ENCODE data around the gene SPTBN2.
A peak's percentile ranks its signal among the peaks of the same experiment; 100 is the strongest.

The SPTBN2 gene

GRCh38 chr11:66728693-66729385, at the start of gene SPTBN2:
Gene SPTBN2 (minus strand): TSS chr11:66729216. CDS start chr11:66721240, 7,976 bp downstream.
- no peak for DNase-seq (ENCODE audit: low spot score)

GRCh38 chr11:66768818-66769217, 39.8 kb upstream of the SPTBN2 start:
- DNase-seq (ENCODE audit: low spot score), result no peak

- DNase-seq (ENCODE audit: low spot score), result no peak
Measured at GRCh38 chr11:66768088-66768521, 39.1 kb upstream of the SPTBN2 start.

GRCh38 chr11:66767666-66768065, 38.6 kb upstream of the SPTBN2 start:
- DNase-seq (ENCODE audit: low spot score), result no peak

- no peak for DNase-seq (ENCODE audit: low spot score)
Measured at GRCh38 chr11:66766681-66767080, 37.7 kb upstream of the SPTBN2 start.

- DNase-seq (ENCODE audit: low spot score), result no peak
Measured at GRCh38 chr11:66762088-66762487, 33.1 kb upstream of the SPTBN2 start.

GRCh38 chr11:66752148-66752547, 23.1 kb upstream of the SPTBN2 start:
- no peak for DNase-seq (ENCODE audit: low spot score)

- no peak for DNase-seq (ENCODE audit: low spot score)
Measured at GRCh38 chr11:66749091-66749490, 20.1 kb upstream of the SPTBN2 start.

- DNase-seq (ENCODE audit: low spot score), result no peak
Measured at GRCh38 chr11:66747480-66747879, 18.5 kb upstream of the SPTBN2 start.

GRCh38 chr11:66745356-66746235, 16.6 kb upstream of the SPTBN2 start:
- DNase-seq (ENCODE audit: low spot score), result peak; percentile 62

- DNase-seq (ENCODE audit: low spot score), result peak; percentile 92
Measured at GRCh38 chr11:66744485-66745355, 15.7 kb upstream of the SPTBN2 start.

GRCh38 chr11:66743271-66743968, 14.4 kb upstream of the SPTBN2 start:
- peak; percentile 91 for DNase-seq (ENCODE audit: low spot score)

GRCh38 chr11:66741153-66741552, 12.1 kb upstream of the SPTBN2 start:
- no peak for DNase-seq (ENCODE audit: low spot score)

GRCh38 chr11:66739983-66740382, 11.0 kb upstream of the SPTBN2 start:
- no peak for DNase-seq (ENCODE audit: low spot score)

GRCh38 chr11:66734215-66734614, 5.2 kb upstream of the SPTBN2 start:
- DNase-seq (ENCODE audit: low spot score), result no peak

- no peak for DNase-seq (ENCODE audit: low spot score)
Measured at GRCh38 chr11:66729447-66729846, 431 bp upstream of the SPTBN2 start.

GRCh38 chr11:66728038-66728692, 851 bp downstream of the SPTBN2 start:
- peak; percentile 28 for DNase-seq (ENCODE audit: low spot score)

GRCh38 chr11:66727282-66728037, 1.6 kb downstream of the SPTBN2 start:
- peak; percentile 27 for DNase-seq (ENCODE audit: low spot score)

GRCh38 chr11:66725647-66726046, 3.4 kb downstream of the SPTBN2 start:
- no peak for DNase-seq (ENCODE audit: low spot score)

GRCh38 chr11:66725114-66725513, 3.9 kb downstream of the SPTBN2 start:
- DNase-seq (ENCODE audit: low spot score), result no peak

All from LoVo (cell line).